IMR-90 (cell line): ENCODE results near the gene ARHGAP23. TPM values are rescaled to one million over a fixed set of nuclear protein-coding genes. Genes with fewer than 3 reads are reported as not detected.

ENCODE experiments used
- ATAC-seq: fragments of 200-7000 bp; cut with Tn5 transposase; 2 replicates; pipeline ENCODE4 v1.9.1; 2020; ENCODE audit warnings: low read depth, mild to moderate bottlenecking, moderate library complexity
- BruUV-seq: library from RNA; stranded (reverse); fragments of 400-500 nt; replicated peaks from 2 replicates; lab custom pipeline; 2021; lab: Mats Ljungman, UMichigan
- CTCF ChIA-PET: fragments of 300-600 bp; formaldehyde crosslinking; extraction: SDS; loops from one replicate; lab custom pipeline; 2021; ENCODE audit warnings: antibody characterized with exemption; lab: Yijun Ruan, JAX
- POLR2A ChIA-PET: fragments of 300-600 bp; sonication (Branson Sonifier 250); formaldehyde crosslinking; loops from one replicate; lab custom pipeline; 2022; ENCODE audit warnings: antibody characterized with exemption; ENCODE audit not compliant: unreplicated experiment; lab: Charles Lee
- DNase-seq: peaks from one replicate; pipeline ENCODE4 v3.0.0; 2013
- H2AFZ ChIP-seq: replicated peaks from 2 replicates; pipeline ENCODE3; 2013; ENCODE audit warnings: low read length, mild to moderate bottlenecking; ENCODE audit not compliant: poor library complexity
- H2AK5ac ChIP-seq: 2 replicates; pipeline ENCODE4 v1.6.1; 2013; ENCODE audit warnings: low read depth, low read length, inconsistent platforms
- H2AK9ac ChIP-seq: replicated peaks from 2 replicates; pipeline ENCODE3; 2013; ENCODE audit warnings: mild to moderate bottlenecking, low read depth, low read length, moderate library complexity; ENCODE audit not compliant: poor library complexity
- H2BK120ac ChIP-seq: 2 replicates; pipeline ENCODE4 v1.6.1; 2013; ENCODE audit warnings: low read depth, low read length, inconsistent platforms
- H2BK15ac ChIP-seq: 3 replicates; pipeline ENCODE4 v1.6.1; 2013; ENCODE audit warnings: low read depth, low read length, inconsistent platforms
- H2BK20ac ChIP-seq: 2 replicates; pipeline ENCODE4 v1.6.1; 2013; ENCODE audit warnings: low read depth, mild to moderate bottlenecking, inconsistent platforms, low read length, moderate library complexity
- H2BK5ac ChIP-seq: 2 replicates; pipeline ENCODE4 v1.6.1; 2013; ENCODE audit warnings: mild to moderate bottlenecking, low read depth, low read length, inconsistent platforms; ENCODE audit not compliant: poor library complexity, severe bottlenecking
- H3K14ac ChIP-seq: replicated peaks from 2 replicates; pipeline ENCODE4 v1.6.1; 2013; ENCODE audit warnings: low read depth, low read length, inconsistent platforms
- H3K18ac ChIP-seq: 2 replicates; pipeline ENCODE4 v1.6.1; 2013; ENCODE audit warnings: low read depth, low read length, control low read depth
- H3K23ac ChIP-seq: 2 replicates; pipeline ENCODE4 v1.6.1; 2013; ENCODE audit warnings: low read depth, low read length, inconsistent platforms
- H3K27ac ChIP-seq: 2 replicates; pipeline ENCODE4 v1.5.1; 2013; ENCODE audit warnings: mild to moderate bottlenecking, control low read depth, low read length; ENCODE audit not compliant: insufficient read depth
- H3K27me3 ChIP-seq: 2 replicates; pipeline ENCODE4 v1.6.1; 2013; ENCODE audit warnings: low read length; ENCODE audit not compliant: control insufficient read depth, insufficient read depth
- H3K36me3 ChIP-seq: 2 replicates; pipeline ENCODE4 v1.6.1; 2013; ENCODE audit warnings: low read length, mixed read lengths; ENCODE audit not compliant: control insufficient read depth, insufficient read depth
- H3K4ac ChIP-seq: 2 replicates; pipeline ENCODE4 v1.6.1; 2013; ENCODE audit warnings: low read depth, low read length, inconsistent platforms
- H3K4me1 ChIP-seq: 2 replicates; pipeline ENCODE4 v1.6.1; 2013; ENCODE audit warnings: low read length, mixed read lengths; ENCODE audit not compliant: control insufficient read depth, insufficient read depth
- H3K4me2 ChIP-seq: 2 replicates; pipeline ENCODE4 v1.6.1; 2013; ENCODE audit warnings: low read depth, mild to moderate bottlenecking, control low read depth, low read length, moderate library complexity
- H3K4me3 ChIP-seq: 2 replicates; pipeline ENCODE4 v1.5.1; 2013; ENCODE audit warnings: low read depth, mild to moderate bottlenecking, control low read depth, low read length, moderate library complexity; ENCODE audit not compliant: insufficient read depth
- H3K56ac ChIP-seq: 2 replicates; pipeline ENCODE4 v1.6.1; 2013; ENCODE audit warnings: low read length, inconsistent platforms; ENCODE audit not compliant: insufficient read depth; ENCODE audit errors: extremely low read depth
- H3K79me1 ChIP-seq, 2 experiments: 2 replicates each; pipeline ENCODE4 v1.6.1; 2013; ENCODE audit warnings: low read length in 2 of 2, inconsistent platforms in 1 of 2, low read depth in 1 of 2
- H3K9ac ChIP-seq: 2 replicates; pipeline ENCODE4 v1.6.1; 2013; ENCODE audit warnings: low read depth, low read length, control low read depth
- H3K9me1 ChIP-seq: 2 replicates; pipeline ENCODE4 v1.6.1; 2013; ENCODE audit warnings: low read length, inconsistent platforms; ENCODE audit not compliant: insufficient read depth
- H3K9me3 ChIP-seq: 2 replicates; pipeline ENCODE4 v1.6.1; 2013; ENCODE audit warnings: low read length; ENCODE audit not compliant: control insufficient read depth, insufficient read depth
- H4K20me1 ChIP-seq: 2 replicates; pipeline ENCODE4 v1.6.1; 2013; ENCODE audit warnings: low read length, inconsistent platforms; ENCODE audit not compliant: insufficient read depth
- H4K5ac ChIP-seq: 2 replicates; pipeline ENCODE4 v1.6.1; 2013; ENCODE audit warnings: mild to moderate bottlenecking, low read depth, low read length, control low read depth
- H4K8ac ChIP-seq, 2 experiments: 2 replicates each; pipeline ENCODE4 v1.6.1; 2013; ENCODE audit warnings: low read depth in 2 of 2, low read length in 2 of 2, control low read depth in 1 of 2, inconsistent platforms in 1 of 2
- H4K91ac ChIP-seq: 2 replicates; pipeline ENCODE4 v1.6.1; 2013; ENCODE audit warnings: low read depth, low read length, inconsistent platforms; ENCODE audit not compliant: insufficient read depth
- BHLHE40 ChIP-seq: fragments of 150-350 bp; IDR thresholded peaks from 2 replicates; pipeline ENCODE4 v1.6.1; 2016; ENCODE audit warnings: mild to moderate bottlenecking, low read depth, low read length
- CEBPB ChIP-seq: IDR thresholded peaks from 2 replicates; pipeline ENCODE4 v1.6.1; 2012; ENCODE audit warnings: low read depth, low read length, improper control_type of control experiment
- CHD1 ChIP-seq: IDR thresholded peaks from 2 replicates; pipeline ENCODE4 v1.6.1; 2012; ENCODE audit warnings: low read depth, low read length, improper control_type of control experiment
- CTCF ChIP-seq: conservative IDR thresholded peaks from 2 replicates; pipeline ENCODE4 v1.5.1; 2012; ENCODE audit warnings: mild to moderate bottlenecking, low read depth, low read length, improper control_type of control experiment
- ELK1 ChIP-seq: fragments of 150-350 bp; IDR thresholded peaks from 2 replicates; pipeline ENCODE4 v1.6.1; 2016; ENCODE audit warnings: low read depth, mild to moderate bottlenecking, low read length, moderate library complexity, borderline replicate concordance
- FOS ChIP-seq: fragments of 150-350 bp; IDR thresholded peaks from 2 replicates; pipeline ENCODE4 v1.6.1; 2016; ENCODE audit warnings: low read depth, low read length
- MAFK ChIP-seq: IDR thresholded peaks from 2 replicates; pipeline ENCODE4 v1.6.1; 2012; ENCODE audit warnings: low read depth, low read length, improper control_type of control experiment
- MAZ ChIP-seq: IDR thresholded peaks from 2 replicates; pipeline ENCODE4 v1.6.1; 2012; ENCODE audit warnings: low read depth, mild to moderate bottlenecking, low read length, improper control_type of control experiment, moderate library complexity, borderline replicate concordance
- MXI1 ChIP-seq: IDR thresholded peaks from 2 replicates; pipeline ENCODE4 v1.6.1; 2012; ENCODE audit warnings: low read depth, mild to moderate bottlenecking, low read length, moderate library complexity, borderline replicate concordance
- NFE2L2 ChIP-seq: fragments of 150-350 bp; IDR thresholded peaks from 2 replicates; pipeline ENCODE4 v1.6.1; 2016; ENCODE audit warnings: low read depth, mild to moderate bottlenecking, low read length
- POLR2A ChIP-seq: IDR thresholded peaks from 2 replicates; pipeline ENCODE4 v1.6.1; 2012; ENCODE audit warnings: mild to moderate bottlenecking, low read depth, low read length
- RAD21 ChIP-seq: IDR thresholded peaks from 2 replicates; pipeline ENCODE4 v1.6.1; 2012; ENCODE audit warnings: low read length, improper control_type of control experiment
- RCOR1 ChIP-seq: IDR thresholded peaks from 2 replicates; pipeline ENCODE4 v1.6.1; 2012; ENCODE audit warnings: mild to moderate bottlenecking, low read length, improper control_type of control experiment; ENCODE audit not compliant: insufficient replicate concordance
- RFX5 ChIP-seq: IDR thresholded peaks from 2 replicates; pipeline ENCODE4 v1.8.0; 2012; ENCODE audit warnings: low read depth, mild to moderate bottlenecking, low read length, moderate library complexity
- SMC3 ChIP-seq: fragments of 150-350 bp; IDR thresholded peaks from 2 replicates; pipeline ENCODE4 v1.6.1; 2016; ENCODE audit warnings: low read depth, mild to moderate bottlenecking, antibody characterized with exemption, low read length, moderate library complexity
- USF2 ChIP-seq: fragments of 150-350 bp; IDR thresholded peaks from 2 replicates; pipeline ENCODE4 v1.6.1; 2017; ENCODE audit warnings: mild to moderate bottlenecking, antibody characterized with exemption, low read length, low read depth
- WGBS, 2 experiments: methylation state at CpG; one replicate each; pipeline versions ENCODE4 v1.1.5 to v1.1.7; 2013; ENCODE audit warnings: missing lambda C conversion rate in 2 of 2; ENCODE audit not compliant: insufficient read length in 1 of 2; ENCODE audit errors: extremely low coverage in 2 of 2; 5-methylcytosine and 5-hydroxymethylcytosine counted together
- dilution Hi-C: fragments of 300-500 bp; cut with HindIII; formaldehyde crosslinking; loops from one replicate; pipeline ENCODE4 v1.14.3; 2018; ENCODE audit warnings: low sequenced_read_pairs; ENCODE audit not compliant: unreplicated experiment
- in situ Hi-C: fragments of 300-500 bp; cut with MboI; formaldehyde crosslinking; loops from 3 replicates; pipeline ENCODE4 v1.14.3; 2019; ENCODE audit warnings: low sequenced_read_pairs, inconsistent platforms, mixed read lengths
- intact Hi-C: fragments of 100-400 bp; cut with micrococcal nuclease; formaldehyde crosslinking; loops from 2 replicates; pipeline ENCODE4 v1.10.0; 2022
- polyA plus RNA-seq, 3 experiments: library from polyadenylated mRNA; depleted of rRNA; stranded (reverse); fragments of >200 nt; gene quantifications; 2 replicates each; pipeline ENCODE4 v1.2.3, GENCODE V29; 2012; ENCODE audit warnings: low replicate concordance in 1 of 3
- total RNA-seq: library from RNA; depleted of rRNA; stranded (reverse); fragments of >200 nt; gene quantifications from 2 replicates; pipeline ENCODE4 v1.2.3, GENCODE V29; 2012

Gene ARHGAP23
- total and polyA plus RNA-seq, 2 of the 4 experiments (the other 2 are of a cell fraction): 9.3 to 43.3 TPM

DNA sequence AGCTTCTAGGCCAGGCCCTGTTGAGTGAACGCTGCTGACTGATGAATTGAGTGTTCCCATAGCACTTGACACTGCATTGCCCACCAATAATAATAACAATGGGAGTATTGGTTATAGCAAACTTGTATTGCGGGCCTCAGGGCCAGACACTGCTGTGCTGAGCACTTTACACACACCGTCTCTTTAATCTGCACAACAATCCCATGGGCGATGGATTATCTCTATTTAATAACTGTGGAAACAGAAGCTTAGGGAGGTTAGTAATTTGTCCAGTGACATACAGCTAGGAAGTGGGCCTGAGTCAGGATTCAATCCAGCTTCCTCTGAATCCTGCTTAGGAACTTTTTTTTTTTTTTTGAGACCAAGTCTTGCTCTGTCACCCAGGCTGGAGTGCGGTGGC is 11.2 kb downstream of the ARHGAP23 start:
- Histone ChIP-seq H3K36me3 (peaks cover 13% of the 10 kb centered on the region), H3K27me3 (no peaks in the 10 kb centered on the region), H3K14ac (no peak overlapping the region), H2BK15ac (no peak overlapping the region), H3K79me1 (peaks cover 34 to 97% of the 10 kb centered on the region in 2 experiments), H4K8ac (no peak overlapping the region), H3K9ac (no peak overlapping the region), H2AK9ac (no peak overlapping the region), H3K27ac (no peak overlapping the region), H3K4me1 (peaks cover 16% of the 10 kb centered on the region), H3K9me1 (peaks cover 19% of the 10 kb centered on the region), H3K56ac (no peak overlapping the region), H2AK5ac (no peak overlapping the region), H4K20me1 (peaks cover 95% of the 10 kb centered on the region), H2AFZ (no peak overlapping the region), H2BK5ac (no peak overlapping the region), H3K18ac (no peak overlapping the region), H3K4me3 (no peak overlapping the region), H3K4me2 (no peak overlapping the region), H4K91ac (no peak overlapping the region), H2BK120ac (no peak overlapping the region), H2BK20ac (no peak overlapping the region), H3K9me3 (no peaks in the 10 kb centered on the region), H3K4ac (no peak overlapping the region), H3K23ac (no peak overlapping the region), H4K5ac (no peak overlapping the region)
- in situ Hi-C loops: no loop called here
- DNase-seq (no peak), ATAC-seq (no peak)
- BruUV-seq: no TSS peak
- ChIA-PET POLR2A (interaction anchor here (0.6 kb wide), 3 partner anchors 24 to 126 kb away, joined by 3 to 5 read pairs (median 4); no protein-coding TSS in a partner anchor), CTCF (interaction anchor here (1.3 kb wide), 1 partner anchor 15 kb away, joined by 4 read pairs; no protein-coding TSS in a partner anchor)
- no CpG with 5 or more reads among the region's 5 CpGs for WGBS, 2 experiments
- dilution Hi-C loops: no loop called here
- intact Hi-C loops: no loop called here
- TF ChIP-seq RCOR1: no peak
- TF ChIP-seq BHLHE40: no peak
- no peak for TF ChIP-seq MAZ
- no peak for TF ChIP-seq CTCF
- no peak for TF ChIP-seq RAD21
- no peak for TF ChIP-seq ELK1
- TF ChIP-seq CEBPB: no peak
- no peak for TF ChIP-seq POLR2A
- TF ChIP-seq USF2: no peak
- no peak for TF ChIP-seq MXI1
- TF ChIP-seq MAFK: no peak
- TF ChIP-seq CHD1: no peak
- TF ChIP-seq FOS: no peak
- no peak for TF ChIP-seq RFX5
- TF ChIP-seq SMC3: no peak
- TF ChIP-seq NFE2L2: no peak
